Nephron (organoid): ENCODE measurements around the gene JAK2.
"Not testable (repeated sequence)": the region's sequence is repeated elsewhere in the genome, so short reads cannot be mapped to it uniquely, and the experiment has no call there.

ENCODE experiments used
- H3K27ac Mint-ChIP-seq, 3 experiments: 2 replicates each; pipeline ENCODE4 v1.8.0; 2020; ENCODE audit warnings: mixed read lengths in 3 of 3, mild to moderate bottlenecking in 2 of 3, moderate library complexity in 1 of 3
- H3K27me3 Mint-ChIP-seq: 2 replicates; pipeline ENCODE4 v1.8.0; 2021; ENCODE audit warnings: low read depth, mild to moderate bottlenecking, moderate library complexity, mixed read lengths
- H3K36me3 Mint-ChIP-seq: 2 replicates; pipeline ENCODE4 v1.8.0; 2020; ENCODE audit warnings: low read depth, mixed read lengths
- H3K4me1 Mint-ChIP-seq: 2 replicates; pipeline ENCODE4 v1.8.0; 2020; ENCODE audit warnings: mixed read lengths
- H3K4me3 Mint-ChIP-seq, 3 experiments: 2 replicates each; pipeline ENCODE4 v1.8.0; 2020; ENCODE audit warnings: mild to moderate bottlenecking in 3 of 3, mixed read lengths in 3 of 3, moderate library complexity in 2 of 3
- H3K9me3 Mint-ChIP-seq: 2 replicates; pipeline ENCODE4 v1.8.0; 2020; ENCODE audit warnings: mixed read lengths
- CTCF ChIP-seq, 3 experiments: fragments of 200-600 bp; sonication (generic); IDR thresholded peaks; one replicate each; pipeline ENCODE4 v1.5.0; 2021; ENCODE audit warnings: antibody characterized with exemption in 3 of 3; ENCODE audit not compliant: unreplicated experiment in 3 of 3

JAK2 gene

GRCh38 chr9:4984621-4985385 lies at the start of gene JAK2:
TSS of gene JAK2 (plus strand) at chr9:4985272. CDS start at chr9:5021988, 36,716 bp downstream.
- peak in 2 of 3 experiments; percentile 36 to 51 for TF ChIP-seq CTCF (IDR thresholded peaks at IDR 0.05; ENCODE audit: unreplicated experiment in 3 of 3)
- Mint-ChIP-seq H3K4me1 (peaks cover 32% of the 10 kb centered on the region), H3K27me3 (no peaks in the 10 kb centered on the region), H3K36me3 (no peaks in the 10 kb centered on the region), H3K27ac (peak within 1 kb of the TSS; percentile 89 to 99 (median 99)), H3K9me3 (no peaks in the 10 kb centered on the region), H3K4me3 (peak within 1 kb of the TSS; percentile 84 to 96 (median 90))

- Mint-ChIP-seq H3K27ac (no peak overlapping the region), H3K9me3 (no peaks in the 10 kb centered on the region), H3K36me3 (no peaks in the 10 kb centered on the region), H3K27me3 (no peaks in the 10 kb centered on the region), H3K4me3 (no peak overlapping the region), H3K4me1 (peaks cover 5% of the 10 kb centered on the region)
- no peak for TF ChIP-seq CTCF (IDR thresholded peaks at IDR 0.05; ENCODE audit: unreplicated experiment in 3 of 3)
Observed at GRCh38 chr9:4936277-4936676, 48.8 kb upstream of the JAK2 start.

GRCh38 chr9:4936823-4937222 lies 48.2 kb upstream of the JAK2 start:
- Mint-ChIP-seq H3K4me3 (no peak overlapping the region), H3K4me1 (peaks cover 5% of the 10 kb centered on the region), H3K36me3 (no peaks in the 10 kb centered on the region)

GRCh38 chr9:4937446-4937845 lies 47.6 kb upstream of the JAK2 start:
- no peaks in the 10 kb centered on the region for H3K36me3 Mint-ChIP-seq
- peaks cover 5% of the 10 kb centered on the region for H3K4me1 Mint-ChIP-seq
- H3K27ac Mint-ChIP-seq = no peak overlapping the region
- no peaks in the 10 kb centered on the region for H3K27me3 Mint-ChIP-seq
- no peaks in the 10 kb centered on the region for H3K9me3 Mint-ChIP-seq
- H3K4me3 Mint-ChIP-seq = no peak overlapping the region
- TF ChIP-seq CTCF (IDR thresholded peaks at IDR 0.05; ENCODE audit: unreplicated experiment in 3 of 3) = no peak

More at GRCh38 chr9:4936823-4937222, 48.2 kb upstream of the JAK2 start:
- H3K27me3 Mint-ChIP-seq = no peaks in the 10 kb centered on the region
- TF ChIP-seq CTCF (IDR thresholded peaks at IDR 0.05; ENCODE audit: unreplicated experiment in 3 of 3) = no peak
- H3K9me3 Mint-ChIP-seq = no peaks in the 10 kb centered on the region
- no peak overlapping the region for H3K27ac Mint-ChIP-seq

- Mint-ChIP-seq H3K27me3 (no peaks in the 10 kb centered on the region), H3K4me1 (no peaks in the 10 kb centered on the region), H3K36me3 (no peaks in the 10 kb centered on the region), H3K27ac (no peak overlapping the region), H3K4me3 (no peak overlapping the region), H3K9me3 (no peaks in the 10 kb centered on the region)
- no peak for TF ChIP-seq CTCF (IDR thresholded peaks at IDR 0.05; ENCODE audit: unreplicated experiment in 3 of 3)
Observed at GRCh38 chr9:4938496-4938895, 46.6 kb upstream of the JAK2 start.

- TF ChIP-seq CTCF (IDR thresholded peaks at IDR 0.05; ENCODE audit: unreplicated experiment in 3 of 3) = no peak
- Mint-ChIP-seq H3K27ac (no peak overlapping the region), H3K9me3 (no peaks in the 10 kb centered on the region)
Observed at GRCh38 chr9:4939118-4939561, 45.9 kb upstream of the JAK2 start.

GRCh38 chr9:4942042-4942691 lies 42.9 kb upstream of the JAK2 start:
- not testable (repeated sequence) for H3K4me1 Mint-ChIP-seq, H3K9me3 Mint-ChIP-seq

More at GRCh38 chr9:4939118-4939561, 45.9 kb upstream of the JAK2 start:
- Mint-ChIP-seq H3K4me3 (no peak overlapping the region), H3K36me3 (no peaks in the 10 kb centered on the region), H3K27me3 (no peaks in the 10 kb centered on the region), H3K4me1 (no peaks in the 10 kb centered on the region)

More at GRCh38 chr9:4942042-4942691, 42.9 kb upstream of the JAK2 start:
- H3K27ac Mint-ChIP-seq = peak overlapping the region in 2 of 3 experiments; percentile 75 to 77
- not testable (repeated sequence) for H3K27me3 Mint-ChIP-seq, H3K4me3 Mint-ChIP-seq, H3K36me3 Mint-ChIP-seq
